LNCAP (cell line): ENCODE data around the gene GLOD5.

ENCODE experiments used
- CTCF ChIP-seq: fragments of 450-650 bp; IDR thresholded peaks from 2 replicates; pipeline ENCODE4 v1.5.1; 2017; ENCODE audit warnings: mild to moderate bottlenecking

Gene GLOD5

DNA sequence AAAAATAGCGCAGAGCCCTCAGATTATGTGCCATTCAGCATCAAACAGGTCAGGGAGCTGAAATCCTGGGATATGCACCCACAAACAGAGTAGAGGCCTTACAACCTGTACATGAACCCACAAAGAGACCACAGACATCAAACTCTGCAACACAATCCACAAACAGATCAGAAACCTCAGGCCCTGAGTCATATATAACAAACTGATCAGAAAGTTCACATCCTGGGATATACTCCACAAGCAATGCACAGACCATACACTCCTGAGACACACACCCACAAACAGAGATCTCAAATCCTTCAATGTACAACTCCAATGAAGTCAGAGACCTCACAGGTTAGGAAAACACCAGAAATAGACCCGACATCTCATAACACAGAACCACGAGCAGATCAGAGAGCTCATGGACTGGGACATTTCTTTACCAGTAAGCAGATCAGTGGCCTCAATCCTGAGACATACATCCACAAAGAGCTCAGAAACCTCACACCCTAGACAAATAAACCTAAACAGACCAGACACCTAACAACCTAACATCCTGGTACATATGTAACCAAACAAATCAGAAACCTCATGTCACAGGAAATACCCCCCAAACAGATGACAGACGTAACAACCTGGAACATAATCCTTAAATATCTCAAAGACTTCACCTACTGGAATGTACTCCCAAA lies 40.8 kb upstream of the GLOD5 start:
- no peak for TF ChIP-seq CTCF

- TF ChIP-seq CTCF, result no peak
Observed at GRCh38 chrX:48721916-48722315, 39.6 kb upstream of the GLOD5 start.

- no peak for TF ChIP-seq CTCF
Observed at GRCh38 chrX:48726596-48726995, 35.0 kb upstream of the GLOD5 start.

- TF ChIP-seq CTCF, result no peak
Observed at GRCh38 chrX:48728653-48729052, 32.9 kb upstream of the GLOD5 start.

GRCh38 chrX:48736303-48736702 lies 25.2 kb upstream of the GLOD5 start:
- TF ChIP-seq CTCF, result no peak

GRCh38 chrX:48736878-48737212 lies 24.7 kb upstream of the GLOD5 start:
- no peak for TF ChIP-seq CTCF

- TF ChIP-seq CTCF, result no peak
Observed at GRCh38 chrX:48737213-48737938, 24.2 kb upstream of the GLOD5 start.

GRCh38 chrX:48737940-48738339 lies 23.6 kb upstream of the GLOD5 start:
- TF ChIP-seq CTCF, result no peak
